ENCODE data around the gene TNNT3.

TNNT3 gene

GRCh38 chr11:1899090-1899489 lies 20.4 kb upstream of the TNNT3 start:
- no peak for DNase-seq

GRCh38 chr11:1899686-1900085 lies 19.8 kb upstream of the TNNT3 start:
- DNase-seq: no peak

- DNase-seq: no peak
Measured at GRCh38 chr11:1906181-1906580, 13.3 kb upstream of the TNNT3 start.

DNA sequence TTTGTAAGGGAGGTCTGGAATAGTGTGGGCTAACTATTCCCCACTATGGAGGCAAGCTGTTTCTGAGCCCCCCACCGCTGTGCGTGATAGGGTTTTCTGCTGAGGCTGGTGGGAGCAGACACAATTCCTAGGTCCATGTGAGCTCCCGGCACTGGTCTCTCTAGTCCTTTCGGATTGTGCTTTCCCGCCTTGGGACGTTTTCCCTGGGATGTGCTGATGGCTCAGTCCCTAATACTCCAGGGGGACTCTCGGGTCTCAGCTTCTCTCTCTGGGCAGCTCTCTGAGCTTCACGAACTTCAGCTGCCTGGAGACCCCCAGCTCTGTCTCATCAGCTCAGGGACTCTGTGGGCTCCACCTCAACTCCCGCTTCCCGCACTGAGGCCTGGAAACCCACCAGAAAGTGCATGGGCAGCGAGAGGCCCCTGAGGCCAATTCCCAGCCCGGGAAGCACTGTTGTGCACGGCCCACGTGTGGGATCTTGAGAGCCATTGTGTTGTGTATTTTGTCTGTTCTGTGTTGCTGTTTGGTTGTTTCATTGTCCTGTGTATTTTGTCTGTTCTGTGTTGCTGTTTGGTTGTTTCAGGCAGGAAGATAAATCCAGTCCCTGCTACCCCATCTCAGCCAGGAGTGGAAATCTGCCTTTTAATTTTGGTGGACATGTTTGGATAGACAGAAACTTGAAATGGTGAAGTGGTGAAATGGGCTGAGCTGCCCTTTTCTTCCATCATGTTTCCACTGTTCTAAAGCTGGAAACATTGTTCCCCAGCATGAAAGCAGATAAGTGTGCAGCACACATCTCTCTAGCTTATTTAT lies 12.7 kb upstream of the TNNT3 start:
- no peak for DNase-seq

DNA sequence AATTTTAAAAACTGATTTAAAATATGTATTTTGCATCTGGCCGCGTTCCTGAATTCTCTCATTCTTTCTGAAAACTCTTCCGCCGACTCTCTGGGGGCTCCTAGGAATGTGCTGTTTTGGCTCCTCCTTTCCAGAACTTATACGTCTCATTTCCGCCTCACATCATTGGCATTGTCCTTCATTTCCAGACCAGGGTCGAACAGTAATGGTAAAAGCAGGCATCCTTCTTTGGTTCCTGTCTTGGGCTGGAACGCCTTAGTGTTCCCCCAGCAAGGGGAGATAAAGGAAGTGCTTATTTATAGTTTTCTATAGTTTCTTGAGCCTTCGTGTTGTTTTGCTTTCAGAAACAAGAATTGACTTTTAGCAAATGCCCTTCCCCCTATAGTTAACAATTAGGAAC lies 10.9 kb upstream of the TNNT3 start:
- no peak for DNase-seq

DNA sequence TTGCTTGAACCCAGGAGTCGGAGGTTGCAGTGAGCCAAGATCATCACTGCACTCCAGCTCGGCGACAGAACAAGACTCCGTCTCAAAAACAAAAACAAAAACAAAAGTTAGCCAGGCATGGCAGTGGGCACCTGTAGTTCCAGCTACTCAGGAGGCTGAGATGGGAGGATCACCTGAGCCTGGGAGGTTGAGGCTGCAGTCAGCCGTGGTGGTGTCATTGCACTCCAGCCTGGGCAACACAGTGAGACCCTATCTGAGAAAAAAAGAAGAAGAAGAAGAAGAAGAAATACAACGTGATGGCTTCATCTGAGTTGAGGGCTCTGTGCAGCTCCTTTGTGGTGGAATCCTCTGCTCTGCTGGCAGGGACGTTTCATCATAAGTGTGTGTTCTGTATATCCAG lies 10.0 kb upstream of the TNNT3 start:
- no peak for DNase-seq

- no peak for DNase-seq
Measured at GRCh38 chr11:1912289-1912878, 7.1 kb upstream of the TNNT3 start.

GRCh38 chr11:1913271-1914060 lies 6.0 kb upstream of the TNNT3 start:
- no peak for DNase-seq

- DNase-seq: no peak
Measured at GRCh38 chr11:1915795-1916131, 3.7 kb upstream of the TNNT3 start.

GRCh38 chr11:1916132-1916985 lies 3.1 kb upstream of the TNNT3 start:
- DNase-seq: no peak

GRCh38 chr11:1916986-1917522 lies 2.4 kb upstream of the TNNT3 start:
- DNase-seq: no peak

- no peak for DNase-seq
Measured at GRCh38 chr11:1917523-1918435, 1.7 kb upstream of the TNNT3 start.

GRCh38 chr11:1918436-1919315 lies 827 bp upstream of the TNNT3 start:
- no peak for DNase-seq

- no peak for DNase-seq
Measured at GRCh38 chr11:1920128-1920908, 815 bp downstream of the TNNT3 start.

- no peak for DNase-seq
Measured at GRCh38 chr11:1920909-1921573, 1.5 kb downstream of the TNNT3 start.

DNA sequence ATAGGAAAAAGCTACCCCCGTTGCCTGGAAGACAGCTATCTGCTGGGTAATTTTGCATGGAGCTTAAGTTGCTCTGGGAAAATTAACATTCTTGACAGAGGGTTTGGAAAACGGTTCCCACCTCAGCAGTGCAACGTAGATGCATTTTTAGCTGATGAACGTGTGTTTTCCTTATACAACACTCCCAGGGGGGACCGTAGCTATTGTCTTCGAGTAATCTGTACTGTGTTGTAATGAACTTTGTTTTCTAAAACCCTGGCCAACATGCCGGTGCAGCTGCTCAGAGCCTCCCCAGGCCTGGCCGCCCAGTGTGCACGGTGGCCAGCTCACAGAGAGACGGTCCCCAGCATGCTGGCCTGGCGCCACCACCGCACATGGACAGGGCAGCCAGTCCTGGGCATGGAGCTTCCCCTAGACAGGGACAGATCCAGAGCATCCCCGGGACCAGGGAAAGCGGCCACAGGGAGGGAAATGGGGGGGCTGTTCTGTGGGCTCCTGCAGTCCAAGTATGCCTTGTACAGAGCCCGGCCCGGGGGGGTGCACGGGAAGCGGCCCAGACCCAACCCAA lies 2.2 kb downstream of the TNNT3 start:
- DNase-seq: no peak

DNA sequence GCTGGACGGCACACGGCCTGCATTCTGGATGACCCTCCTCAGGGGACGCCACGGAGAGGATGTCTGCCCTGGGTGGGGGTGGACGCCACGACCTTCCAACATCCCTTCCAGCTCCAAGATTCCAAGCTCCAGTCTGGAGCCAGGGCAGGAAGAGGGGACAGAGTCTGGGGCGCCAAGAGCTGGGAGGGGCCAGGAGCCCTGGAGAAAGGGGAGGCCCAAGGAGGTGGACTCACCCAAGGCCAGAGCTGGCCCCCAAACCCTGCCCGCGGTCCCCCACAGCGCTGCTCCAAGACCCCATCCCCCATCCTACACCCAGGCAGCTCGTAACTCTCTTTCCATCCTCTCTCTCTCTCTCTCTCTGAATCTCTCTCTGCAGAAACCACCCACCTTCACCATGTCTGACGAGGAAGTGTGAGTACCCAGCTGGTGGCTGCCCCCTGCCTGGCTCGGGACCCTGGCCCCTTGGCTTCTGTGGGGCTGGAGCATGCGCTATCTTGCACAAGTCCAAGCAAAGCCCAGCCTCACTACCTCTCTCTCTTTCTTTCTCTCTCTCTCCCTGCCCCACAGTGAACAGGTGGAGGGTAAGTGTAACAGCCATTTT lies 3.1 kb downstream of the TNNT3 start:
- DNase-seq: no peak

- no peak for DNase-seq
Measured at GRCh38 chr11:1923201-1923956, 3.9 kb downstream of the TNNT3 start.
